Esophagus muscularis mucosa (tissue), 4 donors: ENCODE measurements around the gene ASB1.

Source experiments
- CTCF ChIP-seq, 3 experiments: fragments of 200-600 bp in 2 of 3; fragments of 450-650 bp in 1 of 3; sonication (generic) in 2 of 3; IDR thresholded peaks; one replicate each; pipeline ENCODE4 v1.5.1; 2017 to 2019; ENCODE audit warnings: antibody characterized with exemption in 3 of 3, mild to moderate bottlenecking in 2 of 3, moderate library complexity in 1 of 3
- EP300 ChIP-seq: sonication (generic); formaldehyde crosslinking; IDR thresholded peaks from one replicate; pipeline ENCODE4 v1.6.1; 2017; ENCODE audit warnings: antibody characterized with exemption
- POLR2AphosphoS5 ChIP-seq, 2 donors: sonication (generic); formaldehyde crosslinking; IDR thresholded peaks; one replicate each; pipeline ENCODE4 v1.6.1; 2017; ENCODE audit warnings: antibody characterized with exemption in 2 of 2

- no peak for TF ChIP-seq POLR2AphosphoS5 (IDR thresholded peaks at IDR 0.05)
- TF ChIP-seq EP300: no peak
- TF ChIP-seq CTCF (IDR thresholded peaks at IDR 0.05): no peak
These were observed 37.9 kb upstream of the ASB1 start for GRCh38 chr2:238388794-238389193.
